Measurements from ENCODE around the gene FBXL13.
A peak's percentile ranks its signal among the peaks of the same experiment; 100 is the strongest.

FBXL13 gene

DNA sequence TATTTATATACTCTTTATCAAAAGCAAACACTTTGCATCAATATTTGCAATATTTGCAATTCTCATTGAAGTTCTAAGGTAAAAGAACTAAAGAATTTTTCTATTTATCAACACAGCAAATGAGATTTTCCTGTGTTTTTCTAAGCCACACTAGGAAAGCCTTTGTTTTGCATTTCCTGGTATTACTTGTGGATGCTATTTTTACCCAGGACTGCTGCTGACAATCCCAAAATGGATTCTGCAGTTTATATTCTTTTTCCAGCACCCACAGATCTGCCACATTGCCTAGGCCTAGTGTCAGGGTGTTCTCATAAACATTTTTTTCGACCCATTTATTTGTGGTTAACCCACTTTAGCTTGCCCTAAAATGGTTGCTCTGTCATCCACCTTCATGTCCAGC is 135.9 kb downstream of the FBXL13 start:
- no peak for DNase-seq (ENCODE audit: extremely low read depth, low read depth)
- no peak overlapping the region for H3K4me3 ChIP-seq (replicated peaks; ENCODE audit: low read depth, low read length)
- TF ChIP-seq, protein P1, sequence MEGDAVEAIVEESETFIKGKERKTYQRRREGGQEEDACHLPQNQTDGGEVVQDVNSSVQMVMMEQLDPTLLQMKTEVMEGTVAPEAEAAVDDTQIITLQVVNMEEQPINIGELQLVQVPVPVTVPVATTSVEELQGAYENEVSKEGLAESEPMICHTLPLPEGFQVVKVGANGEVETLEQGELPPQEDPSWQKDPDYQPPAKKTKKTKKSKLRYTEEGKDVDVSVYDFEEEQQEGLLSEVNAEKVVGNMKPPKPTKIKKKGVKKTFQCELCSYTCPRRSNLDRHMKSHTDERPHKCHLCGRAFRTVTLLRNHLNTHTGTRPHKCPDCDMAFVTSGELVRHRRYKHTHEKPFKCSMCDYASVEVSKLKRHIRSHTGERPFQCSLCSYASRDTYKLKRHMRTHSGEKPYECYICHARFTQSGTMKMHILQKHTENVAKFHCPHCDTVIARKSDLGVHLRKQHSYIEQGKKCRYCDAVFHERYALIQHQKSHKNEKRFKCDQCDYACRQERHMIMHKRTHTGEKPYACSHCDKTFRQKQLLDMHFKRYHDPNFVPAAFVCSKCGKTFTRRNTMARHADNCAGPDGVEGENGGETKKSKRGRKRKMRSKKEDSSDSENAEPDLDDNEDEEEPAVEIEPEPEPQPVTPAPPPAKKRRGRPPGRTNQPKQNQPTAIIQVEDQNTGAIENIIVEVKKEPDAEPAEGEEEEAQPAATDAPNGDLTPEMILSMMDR (IDR thresholded peaks at IDR 0.05; ENCODE audit: low read depth, low read length, missing control alignments): no peak

DNA sequence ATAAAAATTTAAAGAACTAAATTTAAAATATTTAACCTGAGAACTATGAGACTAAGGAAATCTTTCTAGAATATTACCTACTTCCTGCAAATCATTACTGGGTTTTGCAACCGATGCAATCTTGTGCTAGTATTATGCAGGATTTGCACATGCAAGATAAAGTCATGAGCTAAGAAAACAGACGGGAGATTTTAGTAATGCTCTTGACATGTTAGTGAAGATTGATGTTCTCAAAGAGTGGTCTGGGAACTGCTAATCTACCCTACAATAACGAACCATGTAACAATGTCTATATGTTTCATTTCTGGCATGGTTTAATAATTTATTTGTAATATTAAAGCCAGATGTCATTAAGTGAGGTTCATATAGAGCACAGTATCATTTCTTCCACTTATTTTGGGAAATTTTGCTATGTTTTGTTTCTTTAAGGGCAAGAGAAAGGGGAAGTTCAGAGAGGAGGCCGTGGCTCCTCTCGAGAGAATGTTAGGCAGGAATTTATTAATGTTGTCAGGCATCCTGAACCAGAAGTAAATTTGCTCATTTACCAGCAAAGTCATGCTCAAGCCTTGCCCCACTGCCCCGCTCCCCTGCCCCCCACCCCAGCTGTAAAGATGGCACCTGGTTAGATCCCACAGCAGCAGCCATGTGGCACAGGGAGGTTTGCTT is 139.0 kb downstream of the FBXL13 start:
- no peak for DNase-seq (ENCODE audit: extremely low read depth, low read depth)
- no peak overlapping the region for H3K4me3 ChIP-seq (replicated peaks; ENCODE audit: low read depth, low read length)

DNA sequence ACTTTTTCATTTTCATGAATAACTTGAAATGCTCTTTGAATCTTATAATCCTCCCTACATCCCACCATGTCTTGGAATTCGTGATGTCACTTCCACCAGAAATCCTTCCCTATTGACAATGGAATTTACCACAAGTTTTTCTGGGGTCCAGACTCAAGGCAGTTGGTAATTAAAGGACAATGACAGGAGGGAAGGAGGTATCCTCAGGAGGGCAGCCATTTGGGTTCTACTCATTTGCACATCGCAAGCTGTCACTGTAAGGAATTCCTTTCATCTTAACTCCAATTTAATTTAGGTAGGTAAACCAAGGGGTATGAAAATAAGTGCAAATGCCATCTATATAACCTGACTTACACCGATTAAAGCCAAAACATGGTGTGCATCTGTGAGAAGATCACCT is 139.9 kb downstream of the FBXL13 start:
- TF ChIP-seq, protein P1 (IDR thresholded peaks at IDR 0.05; ENCODE audit: low read depth, low read length, missing control alignments): no peak
- no peak for DNase-seq (ENCODE audit: extremely low read depth, low read depth)
- no peak overlapping the region for H3K4me3 ChIP-seq (replicated peaks; ENCODE audit: low read depth, low read length)

More for the DNA sequence above, 139.0 kb downstream of the FBXL13 start:
- TF ChIP-seq, protein P1 (IDR thresholded peaks at IDR 0.05; ENCODE audit: low read depth, low read length, missing control alignments): no peak

DNA sequence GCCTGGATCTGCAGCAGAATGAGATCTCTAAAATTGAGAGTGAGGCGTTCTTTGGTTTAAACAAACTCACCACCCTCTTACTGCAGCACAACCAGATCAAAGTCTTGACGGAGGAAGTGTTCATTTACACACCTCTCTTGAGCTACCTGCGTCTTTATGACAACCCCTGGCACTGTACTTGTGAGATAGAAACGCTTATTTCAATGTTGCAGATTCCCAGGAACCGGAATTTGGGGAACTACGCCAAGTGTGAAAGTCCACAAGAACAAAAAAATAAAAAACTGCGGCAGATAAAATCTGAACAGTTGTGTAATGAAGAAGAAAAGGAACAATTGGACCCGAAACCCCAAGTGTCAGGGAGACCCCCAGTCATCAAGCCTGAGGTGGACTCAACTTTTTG is 140.4 kb downstream of the FBXL13 start:
- DNase-seq (ENCODE audit: extremely low read depth, low read depth): no peak
- no peak overlapping the region; the same call in 1 of the 2 replicates for H3K4me3 ChIP-seq (replicated peaks; ENCODE audit: low read depth, low read length)
- TF ChIP-seq, protein P1 (IDR thresholded peaks at IDR 0.05; ENCODE audit: low read depth, low read length, missing control alignments): no peak

DNA sequence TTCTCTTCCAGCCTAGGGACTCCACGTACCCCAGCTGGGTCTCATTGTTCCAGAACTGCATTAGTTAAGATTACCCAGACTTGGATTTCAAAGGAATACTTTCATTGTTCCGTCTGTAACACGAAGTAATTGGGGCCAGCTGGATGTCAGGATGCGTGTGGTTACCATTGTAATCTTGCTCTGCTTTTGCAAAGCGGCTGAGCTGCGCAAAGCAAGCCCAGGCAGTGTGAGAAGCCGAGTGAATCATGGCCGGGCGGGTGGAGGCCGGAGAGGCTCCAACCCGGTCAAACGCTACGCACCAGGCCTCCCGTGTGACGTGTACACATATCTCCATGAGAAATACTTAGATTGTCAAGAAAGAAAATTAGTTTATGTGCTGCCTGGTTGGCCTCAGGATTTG is 140.8 kb downstream of the FBXL13 start:
- DNase-seq (ENCODE audit: extremely low read depth, low read depth): peak; percentile 94
- TF ChIP-seq, protein P1 (IDR thresholded peaks at IDR 0.05; ENCODE audit: low read depth, low read length, missing control alignments): no peak
- H3K4me3 ChIP-seq (replicated peaks; ENCODE audit: low read depth, low read length): no peak overlapping the region

DNA sequence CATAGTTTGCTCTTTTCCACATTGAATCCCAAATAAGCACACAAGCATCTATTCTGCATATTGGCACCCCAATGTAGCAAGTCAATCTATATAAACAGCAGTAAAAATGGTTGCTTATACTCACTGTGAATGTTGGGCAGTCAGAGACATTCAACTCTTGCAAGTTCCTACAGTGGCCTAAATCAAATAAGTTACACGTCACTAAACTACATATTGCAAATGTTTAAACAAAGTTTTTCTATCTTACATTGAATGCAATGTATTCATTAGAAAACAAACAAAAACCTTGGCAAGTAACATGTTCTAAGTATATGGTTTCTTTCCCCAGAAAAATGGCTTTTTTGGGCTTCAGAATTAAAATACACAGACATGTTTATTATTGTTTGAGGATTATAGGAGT is 142.8 kb downstream of the FBXL13 start:
- TF ChIP-seq, protein P1 (IDR thresholded peaks at IDR 0.05; ENCODE audit: low read depth, low read length, missing control alignments): no peak
- DNase-seq (ENCODE audit: extremely low read depth, low read depth): no peak

More for the DNA sequence above, 142.8 kb downstream of the FBXL13 start:
- no peak overlapping the region for H3K4me3 ChIP-seq (replicated peaks; ENCODE audit: low read depth, low read length)
